Gastroesophageal sphincter (tissue), 4 donors: ENCODE measurements around the gene TNRC6B. TPM values are rescaled to one million over a fixed set of nuclear protein-coding genes. Genes with fewer than 3 reads are reported as not detected.
A peak's percentile ranks its signal among the peaks of the same experiment; 100 is the strongest.

Experiments
- ATAC-seq: fragments of 150-250 bp; one replicate; pipeline ENCODE4 v1.9.1; 2016; ENCODE audit warnings: mild to moderate bottlenecking, moderate library complexity
- H3K27ac ChIP-seq, 4 donors: fragments of 200-600 bp; sonication (generic) in 3 of 4; 1 replicate in 3 of 4; 2 replicates in 1 of 4; pipeline ENCODE4 v1.5.1; 2016 to 2019
- H3K27me3 ChIP-seq: fragments of 200-600 bp; sonication (generic); one replicate; pipeline ENCODE4 v1.5.1; 2019
- H3K36me3 ChIP-seq, 2 donors: fragments of 200-600 bp; sonication (generic); one replicate each; pipeline ENCODE4 v1.5.1; 2019; ENCODE audit warnings: control low read depth in 1 of 2
- H3K4me1 ChIP-seq, 3 donors: fragments of 200-600 bp; sonication (generic); 1 replicate in 2 of 3; 2 replicates in 1 of 3; pipeline ENCODE4 v1.5.1; 2016 to 2019; ENCODE audit warnings: control low read depth in 2 of 3
- H3K4me3 ChIP-seq, 2 donors: fragments of 200-600 bp; sonication (generic); one replicate each; pipeline ENCODE4 v1.5.1; 2019; ENCODE audit warnings: mild to moderate bottlenecking in 1 of 2, moderate library complexity in 1 of 2
- H3K9me3 ChIP-seq, 3 donors: fragments of 200-600 bp; sonication (generic); one replicate each; pipeline ENCODE4 v1.5.1; 2017 to 2019; ENCODE audit warnings: control low read depth in 2 of 3
- EP300 ChIP-seq: sonication (generic); formaldehyde crosslinking; IDR thresholded peaks from one replicate; pipeline ENCODE4 v1.6.1; 2017; ENCODE audit warnings: antibody characterized with exemption, mild to moderate bottlenecking
- POLR2A ChIP-seq, 2 donors: fragments of 450-650 bp; IDR thresholded peaks; one replicate each; pipeline ENCODE4 v1.6.1; 2017; ENCODE audit warnings: antibody characterized with exemption in 2 of 2, mild to moderate bottlenecking in 2 of 2, moderate library complexity in 1 of 2
- POLR2AphosphoS5 ChIP-seq: sonication (generic); formaldehyde crosslinking; IDR thresholded peaks from one replicate; pipeline ENCODE4 v1.6.1; 2017; ENCODE audit warnings: antibody characterized with exemption
- WGBS, 2 donors: methylation state at CpG; one replicate each; pipeline ENCODE4 v1.1.5; 2018; ENCODE audit warnings: low coverage in 1 of 2; 5-methylcytosine and 5-hydroxymethylcytosine counted together
- total RNA-seq, 4 donors: library from RNA; depleted of rRNA; stranded (reverse); fragments of >200 nt; gene quantifications; one replicate each; pipeline ENCODE4 v1.1.0, GENCODE V29; 2016
- TF ChIP-seq, protein P1 (sequence below), 4 experiments: fragments of 200-600 bp in 2 of 4; fragments of 450-650 bp in 2 of 4; sonication (generic) in 1 of 4; IDR thresholded peaks; one replicate each; pipeline ENCODE4 v1.5.1; 2017 to 2019; ENCODE audit warnings: antibody characterized with exemption in 4 of 4, mild to moderate bottlenecking in 2 of 4, moderate library complexity in 2 of 4

The TNRC6B gene
- total RNA-seq, 4 donors from 2014 or later, result 32.4 to 71.2 (median 60.7) TPM

DNA sequence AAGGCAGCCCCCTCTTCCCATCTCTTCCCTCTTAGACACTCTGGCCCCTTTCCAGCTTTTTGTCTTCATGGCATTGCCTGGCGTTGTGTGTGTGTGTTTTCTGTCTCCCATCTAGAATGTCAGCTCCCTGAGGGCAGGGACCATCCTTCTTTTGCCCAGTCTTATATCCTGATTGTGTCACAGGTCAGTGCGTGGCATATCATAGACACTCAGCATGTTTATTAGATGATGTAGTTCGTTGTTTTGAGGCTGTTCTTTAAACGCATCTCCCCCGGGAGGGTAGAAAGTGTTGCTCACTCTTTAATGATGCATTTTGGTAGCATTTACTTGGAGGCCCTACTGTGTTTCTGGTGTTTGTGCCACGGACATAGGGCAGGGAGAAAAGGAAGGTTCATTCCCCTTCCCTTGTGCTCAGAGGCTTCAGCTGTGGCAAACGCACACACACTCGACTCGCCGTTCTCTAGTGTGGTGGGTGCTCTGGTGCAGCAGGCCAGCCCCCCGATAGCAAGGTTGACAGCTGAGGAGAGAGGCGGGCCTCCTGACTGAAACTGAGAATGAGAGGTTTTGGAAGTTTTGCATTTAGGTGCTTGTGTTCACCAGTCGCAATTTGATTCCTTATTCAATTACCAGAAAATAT, 60.2 kb downstream of the TNRC6B start:
- Histone ChIP-seq H3K4me1 (peaks cover 0 to 71% (median 21%) of the 10 kb centered on the region in 3 donors), H3K9me3 (no peaks in the 10 kb centered on the region), H3K36me3 (peaks cover 0 to 17% of the 10 kb centered on the region in 2 donors), H3K27ac (peak overlapping the region in 1 of 4 donors; percentile 64), H3K4me3 (no peak overlapping the region), H3K27me3 (no peaks in the 10 kb centered on the region)
- 74 to 77% methylated on average over 4 to 9 of the region's 13 CpGs for WGBS, 2 donors
- TF ChIP-seq EP300 (no peak), POLR2A (IDR thresholded peaks at IDR 0.05) (no peak), POLR2AphosphoS5 (no peak)
- TF ChIP-seq, protein P1, sequence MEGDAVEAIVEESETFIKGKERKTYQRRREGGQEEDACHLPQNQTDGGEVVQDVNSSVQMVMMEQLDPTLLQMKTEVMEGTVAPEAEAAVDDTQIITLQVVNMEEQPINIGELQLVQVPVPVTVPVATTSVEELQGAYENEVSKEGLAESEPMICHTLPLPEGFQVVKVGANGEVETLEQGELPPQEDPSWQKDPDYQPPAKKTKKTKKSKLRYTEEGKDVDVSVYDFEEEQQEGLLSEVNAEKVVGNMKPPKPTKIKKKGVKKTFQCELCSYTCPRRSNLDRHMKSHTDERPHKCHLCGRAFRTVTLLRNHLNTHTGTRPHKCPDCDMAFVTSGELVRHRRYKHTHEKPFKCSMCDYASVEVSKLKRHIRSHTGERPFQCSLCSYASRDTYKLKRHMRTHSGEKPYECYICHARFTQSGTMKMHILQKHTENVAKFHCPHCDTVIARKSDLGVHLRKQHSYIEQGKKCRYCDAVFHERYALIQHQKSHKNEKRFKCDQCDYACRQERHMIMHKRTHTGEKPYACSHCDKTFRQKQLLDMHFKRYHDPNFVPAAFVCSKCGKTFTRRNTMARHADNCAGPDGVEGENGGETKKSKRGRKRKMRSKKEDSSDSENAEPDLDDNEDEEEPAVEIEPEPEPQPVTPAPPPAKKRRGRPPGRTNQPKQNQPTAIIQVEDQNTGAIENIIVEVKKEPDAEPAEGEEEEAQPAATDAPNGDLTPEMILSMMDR (IDR thresholded peaks at IDR 0.05), result no peak
- no peak for ATAC-seq

DNA sequence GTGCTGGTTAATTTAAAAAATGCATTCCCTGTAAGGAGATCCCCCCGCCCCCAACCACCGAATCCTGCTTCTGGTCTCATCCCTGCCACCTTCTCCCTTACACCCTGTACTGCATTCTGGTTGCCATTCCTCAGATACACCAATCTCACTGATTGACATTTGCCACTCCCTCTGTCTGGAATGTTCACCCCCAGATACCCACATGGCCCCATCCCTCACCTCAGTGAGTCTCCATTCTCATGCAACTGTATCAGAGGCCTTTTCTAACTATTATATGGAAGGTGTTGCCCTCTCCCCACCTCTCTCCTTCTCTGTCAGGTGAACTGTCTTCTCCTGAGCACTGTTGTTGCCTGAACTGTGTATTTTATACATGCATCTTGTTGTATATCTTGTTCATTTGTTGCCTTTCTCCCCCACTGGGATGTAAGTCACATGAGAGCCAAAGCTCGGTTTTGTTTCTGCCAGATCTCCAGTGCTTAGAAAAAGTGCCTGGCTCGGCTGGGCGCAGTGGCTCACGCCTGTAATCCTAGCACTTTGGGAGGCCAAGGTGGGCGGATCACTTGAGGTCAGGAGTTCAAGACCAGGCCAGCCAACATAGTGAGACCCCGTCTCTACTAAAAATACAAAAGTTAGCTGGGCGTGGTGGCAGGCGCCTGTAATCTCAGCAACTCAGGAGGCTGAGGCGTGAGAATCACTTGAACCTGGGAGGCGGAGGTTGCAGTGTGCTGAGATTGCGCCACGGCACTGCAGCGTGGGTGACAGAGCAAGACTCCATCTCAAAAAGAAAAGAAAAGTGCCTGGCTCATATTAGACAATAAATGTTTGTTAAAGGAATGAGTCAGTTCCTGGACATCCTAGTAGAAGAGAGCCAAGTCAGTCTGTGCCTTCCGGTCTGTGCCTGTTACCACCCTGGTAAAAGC, 61.0 kb downstream of the TNRC6B start:
- Histone ChIP-seq H3K9me3 (no peaks in the 10 kb centered on the region), H3K27me3 (no peaks in the 10 kb centered on the region), H3K36me3 (peaks cover 0 to 9% of the 10 kb centered on the region in 2 donors), H3K4me3 (no peak overlapping the region), H3K4me1 (peaks cover 0 to 72% (median 21%) of the 10 kb centered on the region in 3 donors), H3K27ac (peak overlapping the region in 3 of 4 donors; percentile 56 to 64 (median 64))
- WGBS, 2 donors, result 56 to 78% methylated on average over 3 to 14 of the region's 16 CpGs
- peak; percentile 61 for ATAC-seq
- TF ChIP-seq POLR2AphosphoS5 (no peak), EP300 (no peak), POLR2A (IDR thresholded peaks at IDR 0.05) (no peak)
- TF ChIP-seq, protein P1 (IDR thresholded peaks at IDR 0.05), result no peak

DNA sequence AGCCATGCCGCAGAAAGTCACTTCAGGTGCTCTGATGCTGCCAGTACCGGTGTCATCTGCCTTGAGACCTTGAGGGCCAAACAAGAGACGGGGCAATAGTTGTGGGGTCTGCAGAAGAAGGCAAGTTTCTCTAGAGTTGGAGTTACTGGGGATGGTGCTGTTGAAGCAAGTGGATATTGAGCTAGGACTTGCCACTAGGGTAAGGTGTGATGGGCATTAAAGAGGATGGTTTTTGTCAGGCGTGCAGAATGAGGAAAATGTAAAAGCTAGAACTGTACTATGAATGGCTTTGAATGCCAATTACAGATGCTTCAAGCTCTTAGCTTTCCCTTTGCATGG, 61.6 kb downstream of the TNRC6B start:
- Histone ChIP-seq H3K4me1 (peaks cover 0 to 78% (median 21%) of the 10 kb centered on the region in 3 donors), H3K27me3 (no peaks in the 10 kb centered on the region), H3K27ac (peak overlapping the region in 3 of 4 donors; percentile 56 to 64 (median 64)), H3K4me3 (no peak overlapping the region), H3K9me3 (no peaks in the 10 kb centered on the region), H3K36me3 (peaks cover 0 to 5% of the 10 kb centered on the region in 2 donors)
- peak; percentile 7 for ATAC-seq
- TF ChIP-seq EP300 (no peak), POLR2AphosphoS5 (no peak), POLR2A (IDR thresholded peaks at IDR 0.05) (no peak)
- TF ChIP-seq, protein P1 (IDR thresholded peaks at IDR 0.05), result no peak
- 70 to 83% methylated on average over 2 to 4 of the region's 4 CpGs for WGBS, 2 donors

- TF ChIP-seq POLR2A (IDR thresholded peaks at IDR 0.05) (no peak), POLR2AphosphoS5 (no peak), EP300 (no peak)
- TF ChIP-seq, protein P1 (IDR thresholded peaks at IDR 0.05), result no peak
- Histone ChIP-seq H3K36me3 (peaks cover 0 to 5% of the 10 kb centered on the region in 2 donors), H3K4me3 (no peak overlapping the region), H3K9me3 (no peaks in the 10 kb centered on the region), H3K27me3 (no peaks in the 10 kb centered on the region), H3K4me1 (peaks cover 0 to 73% (median 21%) of the 10 kb centered on the region in 3 donors), H3K27ac (peak overlapping the region in 1 of 4 donors; percentile 5)
- 89 to 100% methylated on average over 3 of the region's 3 CpGs for WGBS, 2 donors
- ATAC-seq, result no peak
Observed at GRCh38 chr22:40240160-40240559, 62.4 kb downstream of the TNRC6B start.
